DOHH2 (cell line): ENCODE results near the gene CFAP100.

ENCODE experiments used
- CTCF ChIP-seq: fragments of 200-600 bp; sonication (generic); IDR thresholded peaks from one replicate; pipeline ENCODE4 v1.5.1; 2014; ENCODE audit warnings: antibody characterized with exemption, mild to moderate bottlenecking, low read depth, low read length; ENCODE audit not compliant: poor library complexity, severe bottlenecking
- EZH2phosphoT487 ChIP-seq: fragments of 200-600 bp; sonication (generic); IDR thresholded peaks from 2 replicates; pipeline ENCODE4 v1.6.1; 2017; ENCODE audit warnings: borderline replicate concordance, mild to moderate bottlenecking, antibody characterized with exemption, low read length, moderate library complexity, mixed read lengths

- TF ChIP-seq CTCF, result no peak
- TF ChIP-seq EZH2phosphoT487, result no peak
Measured at GRCh38 chr3:126397610-126398422, 3.1 kb downstream of the CFAP100 start.
